ENCODE data around the gene DNAH8. TPM values are rescaled to one million over a fixed set of nuclear protein-coding genes. Genes with fewer than 3 reads are reported as not detected.

Gene DNAH8
- polyA plus RNA-seq, 10 donors: 0.45 to 4.9 (median 1.8) TPM

- no peak for DNase-seq
Observed at GRCh38 chr6:39009476-39009875, 294.4 kb downstream of the DNAH8 start.

- no peak for DNase-seq
Observed at GRCh38 chr6:39016839-39017546, 301.9 kb downstream of the DNAH8 start.

GRCh38 chr6:39017547-39017880, 302.4 kb downstream of the DNAH8 start:
- DNase-seq: no peak

GRCh38 chr6:39018103-39018502, 303.0 kb downstream of the DNAH8 start:
- no peak for DNase-seq

- DNase-seq: no peak
Observed at GRCh38 chr6:39020136-39020535, 305.0 kb downstream of the DNAH8 start.

- DNase-seq: no peak
Observed at GRCh38 chr6:39021041-39021440, 305.9 kb downstream of the DNAH8 start.

GRCh38 chr6:39021779-39022178, 306.7 kb downstream of the DNAH8 start:
- no peak for DNase-seq

- no peak for DNase-seq
Observed at GRCh38 chr6:39026175-39026574, 311.1 kb downstream of the DNAH8 start.

GRCh38 chr6:39029156-39030011, 314.3 kb downstream of the DNAH8 start:
- no peak for DNase-seq

GRCh38 chr6:39035681-39036080, 320.6 kb downstream of the DNAH8 start:
- DNase-seq: no peak

GRCh38 chr6:39037082-39037508, 322.0 kb downstream of the DNAH8 start:
- no peak for DNase-seq

GRCh38 chr6:39037707-39038106, 322.6 kb downstream of the DNAH8 start:
- no peak for DNase-seq

- DNase-seq: no peak
Observed at GRCh38 chr6:39040080-39040673, 325.1 kb downstream of the DNAH8 start.

- no peak for DNase-seq
Observed at GRCh38 chr6:39041072-39041471, 326.0 kb downstream of the DNAH8 start.

- DNase-seq: no peak
Observed at GRCh38 chr6:39043776-39044175, 328.7 kb downstream of the DNAH8 start.

- no peak for DNase-seq
Observed at GRCh38 chr6:39044181-39044580, 329.1 kb downstream of the DNAH8 start.

- no peak for DNase-seq
Observed at GRCh38 chr6:39047434-39048327, 332.6 kb downstream of the DNAH8 start.

- DNase-seq: no peak
Observed at GRCh38 chr6:39048481-39049399, 333.6 kb downstream of the DNAH8 start, which contains the start of gene GLP1R. GLP1R (plus strand) TSS chr6:39048781; CDS start chr6:39048841, 60 bp downstream.

GRCh38 chr6:39049575-39050283, 334.6 kb downstream of the DNAH8 start:
- no peak for DNase-seq
